Hepatocyte (in vitro differentiated cells): ENCODE results near the gene ART3. TPM values are rescaled to one million over a fixed set of nuclear protein-coding genes. Genes with fewer than 3 reads are reported as not detected.

Experiments
- DNase-seq: peaks from one replicate; pipeline ENCODE4 v3.0.0-alpha.2; 2016; ENCODE audit warnings: low spot score
- H2AFZ ChIP-seq: fragments of 200-600 bp; sonication (generic); 2 replicates; pipeline ENCODE4 v1.6.0; 2016; ENCODE audit warnings: antibody characterized with exemption, mild to moderate bottlenecking
- H3K27ac ChIP-seq: fragments of 200-600 bp; sonication (generic); 2 replicates; pipeline ENCODE4 v1.5.1; 2016; ENCODE audit warnings: mild to moderate bottlenecking
- H3K27me3 ChIP-seq: fragments of 200-600 bp; sonication (generic); 2 replicates; pipeline ENCODE4 v1.6.1; 2016
- H3K36me3 ChIP-seq: fragments of 200-600 bp; sonication (generic); replicated peaks from 2 replicates; pipeline ENCODE4 v1.5.1; 2016; ENCODE audit warnings: low read depth; ENCODE audit not compliant: insufficient read depth
- H3K4me1 ChIP-seq: fragments of 200-600 bp; sonication (generic); 2 replicates; pipeline ENCODE4 v1.5.1; 2016; ENCODE audit warnings: mild to moderate bottlenecking, moderate library complexity; ENCODE audit not compliant: insufficient read depth
- H3K4me2 ChIP-seq: fragments of 200-600 bp; sonication (generic); 2 replicates; pipeline ENCODE4 v1.6.0; 2016
- H3K4me3 ChIP-seq: fragments of 200-600 bp; sonication (generic); 2 replicates; pipeline ENCODE4 v1.5.1; 2016; ENCODE audit warnings: mild to moderate bottlenecking
- H3K79me2 ChIP-seq: fragments of 200-600 bp; sonication (generic); 2 replicates; pipeline ENCODE4 v1.6.0; 2017; ENCODE audit warnings: mild to moderate bottlenecking
- H3K9me2 ChIP-seq: fragments of 200-600 bp; sonication (generic); replicated peaks from 2 replicates; pipeline ENCODE4 v1.6.0; 2017; ENCODE audit warnings: mild to moderate bottlenecking; ENCODE audit not compliant: insufficient read depth
- H3K9me3 ChIP-seq: fragments of 200-600 bp; sonication (generic); 2 replicates; pipeline ENCODE4 v1.5.1; 2016; ENCODE audit warnings: low read depth, mild to moderate bottlenecking
- H4K20me1 ChIP-seq: fragments of 200-600 bp; sonication (generic); 2 replicates; pipeline ENCODE4 v1.6.0; 2016; ENCODE audit warnings: mild to moderate bottlenecking; ENCODE audit not compliant: insufficient read depth, poor library complexity, severe bottlenecking
- EZH2 ChIP-seq: fragments of 200-600 bp; sonication (generic); IDR thresholded peaks from 2 replicates; pipeline ENCODE4 v1.6.1; 2016; ENCODE audit warnings: antibody characterized with exemption, mild to moderate bottlenecking, borderline replicate concordance
- EZH2phosphoT487 ChIP-seq: fragments of 200-600 bp; sonication (generic); IDR thresholded peaks from one replicate; pipeline ENCODE4 v1.6.1; 2018; ENCODE audit warnings: antibody characterized with exemption, mild to moderate bottlenecking, low read depth, moderate library complexity; ENCODE audit not compliant: unreplicated experiment, severe bottlenecking
- WGBS: methylation state at CpG from one replicate; pipeline ENCODE4 v1.1.6; 2016; ENCODE audit warnings: low lambda C conversion rate; ENCODE audit errors: missing lambda C conversion rate; 5-methylcytosine and 5-hydroxymethylcytosine counted together
- polyA plus RNA-seq: library from polyadenylated mRNA; unstranded; fragments of >200 nt; fragmentation: Nextera tagmentation; extraction: Ambion mirVana; gene quantifications from 2 replicates; pipeline ENCODE4 v1.2.1, GENCODE V29; 2016
- total RNA-seq: library from RNA; depleted of rRNA; stranded (reverse); fragments of >200 nt; gene quantifications from 2 replicates; pipeline ENCODE4 v1.2.3, GENCODE V29; 2014
- TF ChIP-seq, protein P1 (sequence below): fragments of 200-600 bp; sonication (generic); IDR thresholded peaks from 2 replicates; pipeline ENCODE4 v1.5.1; 2016; ENCODE audit warnings: antibody characterized with exemption, mild to moderate bottlenecking; ENCODE audit not compliant: poor library complexity

The ART3 gene
- total and polyA plus RNA-seq, 2 experiments from 2014 or later = 0.90 to 2.8 TPM

DNA sequence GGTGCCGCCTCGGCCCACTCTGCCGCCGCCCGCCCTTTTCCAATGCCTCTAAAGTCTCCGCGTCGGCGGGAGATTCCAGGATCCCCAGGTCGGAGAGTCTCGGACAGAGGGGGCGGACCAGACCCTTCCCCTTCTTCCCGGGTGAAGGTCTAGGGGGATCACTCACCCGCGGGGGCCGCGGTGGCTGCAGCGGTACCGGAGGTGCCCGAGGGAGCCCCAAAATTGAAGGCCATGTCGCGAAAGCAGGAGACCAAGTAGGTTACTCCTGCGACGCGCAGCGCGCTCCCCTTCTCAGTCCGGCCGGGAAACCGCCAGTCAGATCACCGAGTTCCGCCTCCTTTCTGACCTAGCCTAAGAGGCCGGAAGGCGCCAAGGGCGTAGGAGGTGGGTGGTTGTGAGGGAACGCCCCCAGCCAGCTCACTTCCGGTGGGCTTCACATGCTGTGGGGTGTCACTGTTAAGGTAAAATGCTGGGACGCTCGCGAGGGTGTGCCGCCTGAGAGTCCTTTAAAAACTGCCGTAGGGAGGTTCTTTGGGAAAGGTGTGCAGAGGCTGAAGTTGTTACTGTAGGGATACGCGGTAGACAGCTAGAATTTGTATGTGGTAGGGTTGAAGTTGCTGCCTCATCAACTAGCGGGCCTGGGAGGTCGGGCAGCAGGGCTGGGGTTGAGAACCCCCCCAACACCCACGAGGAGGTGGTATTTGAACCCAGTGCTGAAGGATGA lies 73.8 kb downstream of the ART3 start, which contains the start of gene NUP54:
TSS of gene NUP54 (minus strand) at position 256 of the 724 bp plus-strand sequence. CDS start at position 233, 23 bp downstream.
- peak; percentile 96 for DNase-seq
- peaks cover 7% of the 10 kb centered on the region for H4K20me1 ChIP-seq
- no peaks in the 10 kb centered on the region for H3K36me3 ChIP-seq
- TF ChIP-seq, protein P1, sequence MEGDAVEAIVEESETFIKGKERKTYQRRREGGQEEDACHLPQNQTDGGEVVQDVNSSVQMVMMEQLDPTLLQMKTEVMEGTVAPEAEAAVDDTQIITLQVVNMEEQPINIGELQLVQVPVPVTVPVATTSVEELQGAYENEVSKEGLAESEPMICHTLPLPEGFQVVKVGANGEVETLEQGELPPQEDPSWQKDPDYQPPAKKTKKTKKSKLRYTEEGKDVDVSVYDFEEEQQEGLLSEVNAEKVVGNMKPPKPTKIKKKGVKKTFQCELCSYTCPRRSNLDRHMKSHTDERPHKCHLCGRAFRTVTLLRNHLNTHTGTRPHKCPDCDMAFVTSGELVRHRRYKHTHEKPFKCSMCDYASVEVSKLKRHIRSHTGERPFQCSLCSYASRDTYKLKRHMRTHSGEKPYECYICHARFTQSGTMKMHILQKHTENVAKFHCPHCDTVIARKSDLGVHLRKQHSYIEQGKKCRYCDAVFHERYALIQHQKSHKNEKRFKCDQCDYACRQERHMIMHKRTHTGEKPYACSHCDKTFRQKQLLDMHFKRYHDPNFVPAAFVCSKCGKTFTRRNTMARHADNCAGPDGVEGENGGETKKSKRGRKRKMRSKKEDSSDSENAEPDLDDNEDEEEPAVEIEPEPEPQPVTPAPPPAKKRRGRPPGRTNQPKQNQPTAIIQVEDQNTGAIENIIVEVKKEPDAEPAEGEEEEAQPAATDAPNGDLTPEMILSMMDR = no peak
- TF ChIP-seq EZH2phosphoT487 (no peak), EZH2 (no peak)
- H3K9me3 ChIP-seq = no peaks in the 10 kb centered on the region
- H2AFZ ChIP-seq = peak within 1 kb of the TSS; percentile 88
- peaks cover 51% of the 10 kb centered on the region for H3K79me2 ChIP-seq
- WGBS = under 1% methylated on average over 42 of the region's 47 CpGs
- H3K27ac ChIP-seq = peak within 1 kb of the TSS; percentile 98
- no peaks in the 10 kb centered on the region for H3K9me2 ChIP-seq
- H3K4me1 ChIP-seq = peaks cover 14% of the 10 kb centered on the region
- H3K4me2 ChIP-seq = peak within 1 kb of the TSS; percentile 88
- peak within 1 kb of the TSS; percentile 98 for H3K4me3 ChIP-seq
- H3K27me3 ChIP-seq = no peaks in the 10 kb centered on the region

DNA sequence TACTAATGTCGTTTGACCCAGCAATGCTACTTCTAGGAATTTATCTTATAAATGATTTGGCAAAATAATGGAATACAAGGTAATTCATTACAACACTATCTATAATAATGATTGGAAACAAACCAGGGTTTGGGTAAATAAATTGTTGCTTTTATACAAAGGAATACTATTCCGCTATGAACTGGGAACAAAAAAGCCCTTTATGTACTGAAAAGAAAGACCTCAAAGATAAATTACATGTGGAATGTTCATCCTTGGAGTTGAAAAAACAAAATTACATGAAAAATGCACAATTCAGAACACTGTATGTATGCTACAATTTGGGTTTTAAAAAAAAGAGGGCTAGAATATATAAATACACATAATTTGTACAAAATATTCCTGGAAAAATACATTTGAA lies 78.8 kb downstream of the ART3 start:
- Histone ChIP-seq H3K4me3 (no peak overlapping the region), H3K4me2 (no peak overlapping the region), H3K9me2 (no peaks in the 10 kb centered on the region), H2AFZ (no peak overlapping the region), H3K9me3 (no peaks in the 10 kb centered on the region), H4K20me1 (no peaks in the 10 kb centered on the region), H3K79me2 (peaks cover 11% of the 10 kb centered on the region), H3K4me1 (peaks cover 6% of the 10 kb centered on the region), H3K27ac (no peak overlapping the region), H3K36me3 (no peaks in the 10 kb centered on the region), H3K27me3 (no peaks in the 10 kb centered on the region)
- TF ChIP-seq EZH2 = no peak
- TF ChIP-seq, protein P1 = no peak
- TF ChIP-seq EZH2phosphoT487 = no peak
- DNase-seq = no peak
- 97% methylated on average over 2 of the region's 2 CpGs for WGBS

DNA sequence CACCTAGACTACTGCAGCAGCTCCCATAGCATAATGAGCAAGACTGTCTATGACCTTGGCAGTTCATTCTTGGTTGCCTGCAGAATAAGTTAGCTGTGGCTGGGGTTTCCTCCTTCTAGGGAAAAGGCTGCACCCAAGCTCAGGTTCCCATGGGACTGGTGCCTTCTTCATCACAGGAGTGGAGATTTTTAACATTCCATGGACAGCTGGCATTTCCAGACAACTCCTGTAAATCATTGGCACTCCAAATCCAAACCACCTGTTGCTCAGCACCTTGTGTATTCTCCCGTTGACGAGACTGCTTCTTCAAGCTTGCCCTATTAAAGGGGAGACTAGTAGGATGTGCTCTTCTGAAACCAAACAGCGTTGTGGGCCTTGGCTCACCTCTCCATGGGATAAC lies 81.5 kb downstream of the ART3 start:
- no peak overlapping the region for H3K4me3 ChIP-seq
- no peaks in the 10 kb centered on the region for H3K4me1 ChIP-seq
- no peaks in the 10 kb centered on the region for H3K9me2 ChIP-seq
- no peaks in the 10 kb centered on the region for H4K20me1 ChIP-seq
- no peak overlapping the region for H3K4me2 ChIP-seq
- no peaks in the 10 kb centered on the region for H3K36me3 ChIP-seq
- TF ChIP-seq EZH2phosphoT487 (no peak), EZH2 (no peak)
- TF ChIP-seq, protein P1 = no peak
- DNase-seq = no peak
- H3K27me3 ChIP-seq = no peaks in the 10 kb centered on the region
- no peaks in the 10 kb centered on the region for H3K79me2 ChIP-seq
- H2AFZ ChIP-seq = no peak overlapping the region
- no peak overlapping the region for H3K27ac ChIP-seq
- WGBS = 86% methylated on average over 3 of the region's 3 CpGs
- no peaks in the 10 kb centered on the region for H3K9me3 ChIP-seq
